Neural progenitor cell (in vitro differentiated cells): ENCODE data around the gene GAGE12E. TPM values are rescaled to one million over a fixed set of nuclear protein-coding genes. Genes with fewer than 3 reads are reported as not detected.
"Not testable (repeated sequence)": the region's sequence is repeated elsewhere in the genome, so short reads cannot be mapped to it uniquely, and the experiment has no call there.

Experiments used
- DNase-seq: peaks from one replicate; pipeline ENCODE4 v3.0.0-alpha.2; 2016; ENCODE audit warnings: low spot score
- H2AFZ ChIP-seq: fragments of 200-600 bp; sonication (generic); replicated peaks from 2 replicates; pipeline ENCODE4 v1.6.1; 2016; ENCODE audit warnings: antibody characterized with exemption
- H3F3A ChIP-seq: fragments of 200-600 bp; sonication (generic); 2 replicates; pipeline ENCODE4 v1.6.1; 2016; ENCODE audit warnings: antibody characterized with exemption, low read depth
- H3K27ac ChIP-seq: fragments of 200-600 bp; sonication (generic); 2 replicates; pipeline ENCODE4 v1.5.1; 2016; ENCODE audit warnings: mild to moderate bottlenecking
- H3K27me3 ChIP-seq: fragments of 200-600 bp; sonication (generic); 2 replicates; pipeline ENCODE4 v1.6.1; 2016; ENCODE audit warnings: mild to moderate bottlenecking, moderate library complexity
- H3K36me3 ChIP-seq: fragments of 200-600 bp; sonication (generic); 2 replicates; pipeline ENCODE4 v1.5.1; 2016
- H3K4me1 ChIP-seq: fragments of 200-600 bp; sonication (generic); 2 replicates; pipeline ENCODE4 v1.6.1; 2016; ENCODE audit warnings: mixed run types
- H3K4me2 ChIP-seq: fragments of 200-600 bp; sonication (generic); 2 replicates; pipeline ENCODE4 v1.6.1; 2016
- H3K4me3 ChIP-seq: fragments of 200-600 bp; sonication (generic); 2 replicates; pipeline ENCODE4 v1.5.1; 2016
- H3K79me2 ChIP-seq: fragments of 200-600 bp; sonication (generic); 2 replicates; pipeline ENCODE4 v1.6.1; 2016; ENCODE audit warnings: low read depth
- H3K9ac ChIP-seq: fragments of 200-600 bp; sonication (generic); 2 replicates; pipeline ENCODE4 v1.6.1; 2016
- H3K9me3 ChIP-seq: fragments of 200-600 bp; sonication (generic); 2 replicates; pipeline ENCODE4 v1.5.1; 2016; ENCODE audit warnings: low read depth
- H4K20me1 ChIP-seq: fragments of 200-600 bp; sonication (generic); 2 replicates; pipeline ENCODE4 v1.6.1; 2016; ENCODE audit warnings: low read depth
- H3K27ac Mint-ChIP-seq: 3 replicates; pipeline ENCODE4 v1.8.0; 2021; ENCODE audit warnings: mixed read lengths
- H3K27me3 Mint-ChIP-seq: 2 replicates; pipeline ENCODE4 v1.8.0; 2022; ENCODE audit warnings: low read depth, mild to moderate bottlenecking, inconsistent platforms, moderate library complexity, mixed read lengths; ENCODE audit not compliant: insufficient read depth
- H3K36me3 Mint-ChIP-seq: 3 replicates; pipeline ENCODE4 v1.8.0; 2021; ENCODE audit warnings: mixed read lengths
- H3K4me1 Mint-ChIP-seq: 3 replicates; pipeline ENCODE4 v1.8.0; 2021; ENCODE audit warnings: mixed read lengths
- H3K4me3 Mint-ChIP-seq: 3 replicates; pipeline ENCODE4 v1.8.0; 2021; ENCODE audit warnings: mild to moderate bottlenecking, moderate library complexity, mixed read lengths
- H3K9me3 Mint-ChIP-seq: 3 replicates; pipeline ENCODE4 v1.8.0; 2020; ENCODE audit warnings: mixed read lengths
- total RNA-seq: library from RNA; depleted of rRNA; stranded (reverse); fragments of >200 nt; gene quantifications from 2 replicates; pipeline ENCODE4 v1.2.3, GENCODE V29; 2015; ENCODE audit warnings: low replicate concordance

The GAGE12E gene, protein sequence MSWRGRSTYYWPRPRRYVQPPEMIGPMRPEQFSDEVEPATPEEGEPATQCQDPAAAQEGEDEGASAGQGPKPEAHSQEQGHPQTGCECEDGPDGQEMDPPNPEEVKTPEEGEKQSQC
- total RNA-seq, result not detected in 2 replicates

DNA sequence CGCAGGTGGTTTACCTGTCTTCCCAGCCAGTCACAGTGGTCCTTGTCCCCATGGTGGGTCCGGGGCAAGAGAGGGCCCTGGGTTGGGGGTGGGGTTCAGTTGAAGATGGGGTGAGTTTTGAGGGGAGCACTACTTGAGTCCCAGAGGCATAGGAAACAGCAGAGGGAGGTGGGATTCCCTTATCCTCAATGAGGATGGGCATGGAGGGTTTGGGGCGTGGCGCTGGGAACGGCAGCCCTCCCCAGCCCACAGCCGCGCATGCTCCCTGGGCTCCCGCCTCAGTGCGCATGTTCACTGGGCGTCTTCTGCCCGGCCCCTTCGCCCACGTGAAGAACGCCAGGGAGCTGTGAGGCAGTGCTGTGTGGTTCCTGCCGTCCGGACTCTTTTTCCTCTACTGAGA is at the start of gene GAGE12E:
Gene GAGE12E (plus strand): TSS at position 301 of the 400 bp plus-strand sequence. CDS start 1,155 bp downstream, outside the sequence.
- H3K4me1 Mint-ChIP-seq, H3K36me3 ChIP-seq, H3F3A ChIP-seq, H3K9me3 ChIP-seq, H3K4me2 ChIP-seq, H3K4me3 ChIP-seq, H3K27me3 ChIP-seq, H3K36me3 Mint-ChIP-seq, H2AFZ ChIP-seq, H4K20me1 ChIP-seq, DNase-seq, H3K9me3 Mint-ChIP-seq, H3K27me3 Mint-ChIP-seq, H3K4me1 ChIP-seq, H3K27ac Mint-ChIP-seq, H3K79me2 ChIP-seq, H3K4me3 Mint-ChIP-seq, H3K27ac ChIP-seq, H3K9ac ChIP-seq: not testable (repeated sequence)

DNA sequence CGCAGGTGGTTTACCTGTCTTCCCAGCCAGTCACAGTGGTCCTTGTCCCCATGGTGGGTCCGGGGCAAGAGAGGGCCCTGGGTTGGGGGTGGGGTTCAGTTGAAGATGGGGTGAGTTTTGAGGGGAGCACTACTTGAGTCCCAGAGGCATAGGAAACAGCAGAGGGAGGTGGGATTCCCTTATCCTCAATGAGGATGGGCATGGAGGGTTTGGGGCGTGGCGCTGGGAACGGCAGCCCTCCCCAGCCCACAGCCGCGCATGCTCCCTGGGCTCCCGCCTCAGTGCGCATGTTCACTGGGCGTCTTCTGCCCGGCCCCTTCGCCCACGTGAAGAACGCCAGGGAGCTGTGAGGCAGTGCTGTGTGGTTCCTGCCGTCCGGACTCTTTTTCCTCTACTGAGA is 19.2 kb upstream of the GAGE12E start, which contains the start of gene GAGE12C:
Gene GAGE12C (plus strand): TSS at position 301 of the 400 bp plus-strand sequence. CDS start 1,155 bp downstream, outside the sequence.
- H3K4me3 Mint-ChIP-seq, H3K4me2 ChIP-seq, H3K4me1 ChIP-seq, H2AFZ ChIP-seq, H3K27me3 Mint-ChIP-seq, H3K27me3 ChIP-seq, H3K9me3 Mint-ChIP-seq, H3K9ac ChIP-seq, H3K79me2 ChIP-seq, H3K4me3 ChIP-seq, H3K36me3 ChIP-seq, DNase-seq, H4K20me1 ChIP-seq, H3F3A ChIP-seq, H3K27ac Mint-ChIP-seq, H3K36me3 Mint-ChIP-seq, H3K27ac ChIP-seq, H3K4me1 Mint-ChIP-seq, H3K9me3 ChIP-seq: not testable (repeated sequence)

DNA sequence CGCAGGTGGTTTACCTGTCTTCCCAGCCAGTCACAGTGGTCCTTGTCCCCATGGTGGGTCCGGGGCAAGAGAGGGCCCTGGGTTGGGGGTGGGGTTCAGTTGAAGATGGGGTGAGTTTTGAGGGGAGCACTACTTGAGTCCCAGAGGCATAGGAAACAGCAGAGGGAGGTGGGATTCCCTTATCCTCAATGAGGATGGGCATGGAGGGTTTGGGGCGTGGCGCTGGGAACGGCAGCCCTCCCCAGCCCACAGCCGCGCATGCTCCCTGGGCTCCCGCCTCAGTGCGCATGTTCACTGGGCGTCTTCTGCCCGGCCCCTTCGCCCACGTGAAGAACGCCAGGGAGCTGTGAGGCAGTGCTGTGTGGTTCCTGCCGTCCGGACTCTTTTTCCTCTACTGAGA is 9.7 kb upstream of the GAGE12E start, which contains the start of gene GAGE12D:
Gene GAGE12D (plus strand): TSS at position 301 of the 400 bp plus-strand sequence. CDS start 1,155 bp downstream, outside the sequence.
- not testable (repeated sequence) for H3K36me3 Mint-ChIP-seq, H3K4me2 ChIP-seq, DNase-seq, H3K4me1 ChIP-seq, H3K27me3 Mint-ChIP-seq, H3K9me3 Mint-ChIP-seq, H3K79me2 ChIP-seq, H3K36me3 ChIP-seq, H3K4me3 Mint-ChIP-seq, H4K20me1 ChIP-seq, H2AFZ ChIP-seq, H3F3A ChIP-seq, H3K27ac Mint-ChIP-seq, H3K9me3 ChIP-seq, H3K4me1 Mint-ChIP-seq, H3K27me3 ChIP-seq, H3K4me3 ChIP-seq, H3K9ac ChIP-seq, H3K27ac ChIP-seq

DNA sequence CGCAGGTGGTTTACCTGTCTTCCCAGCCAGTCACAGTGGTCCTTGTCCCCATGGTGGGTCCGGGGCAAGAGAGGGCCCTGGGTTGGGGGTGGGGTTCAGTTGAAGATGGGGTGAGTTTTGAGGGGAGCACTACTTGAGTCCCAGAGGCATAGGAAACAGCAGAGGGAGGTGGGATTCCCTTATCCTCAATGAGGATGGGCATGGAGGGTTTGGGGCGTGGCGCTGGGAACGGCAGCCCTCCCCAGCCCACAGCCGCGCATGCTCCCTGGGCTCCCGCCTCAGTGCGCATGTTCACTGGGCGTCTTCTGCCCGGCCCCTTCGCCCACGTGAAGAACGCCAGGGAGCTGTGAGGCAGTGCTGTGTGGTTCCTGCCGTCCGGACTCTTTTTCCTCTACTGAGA is 9.5 kb downstream of the GAGE12E start, which contains the start of gene GAGE12F:
Gene GAGE12F (plus strand): TSS at position 301 of the 400 bp plus-strand sequence. CDS start 1,155 bp downstream, outside the sequence.
- H3K4me1 Mint-ChIP-seq, H3K9ac ChIP-seq, H2AFZ ChIP-seq, H3K9me3 Mint-ChIP-seq, H3K79me2 ChIP-seq, H3K27me3 Mint-ChIP-seq, H4K20me1 ChIP-seq, H3K36me3 Mint-ChIP-seq, DNase-seq, H3K27ac Mint-ChIP-seq, H3F3A ChIP-seq, H3K27me3 ChIP-seq, H3K4me3 ChIP-seq, H3K4me2 ChIP-seq, H3K27ac ChIP-seq, H3K9me3 ChIP-seq, H3K36me3 ChIP-seq, H3K4me3 Mint-ChIP-seq, H3K4me1 ChIP-seq: not testable (repeated sequence)

DNA sequence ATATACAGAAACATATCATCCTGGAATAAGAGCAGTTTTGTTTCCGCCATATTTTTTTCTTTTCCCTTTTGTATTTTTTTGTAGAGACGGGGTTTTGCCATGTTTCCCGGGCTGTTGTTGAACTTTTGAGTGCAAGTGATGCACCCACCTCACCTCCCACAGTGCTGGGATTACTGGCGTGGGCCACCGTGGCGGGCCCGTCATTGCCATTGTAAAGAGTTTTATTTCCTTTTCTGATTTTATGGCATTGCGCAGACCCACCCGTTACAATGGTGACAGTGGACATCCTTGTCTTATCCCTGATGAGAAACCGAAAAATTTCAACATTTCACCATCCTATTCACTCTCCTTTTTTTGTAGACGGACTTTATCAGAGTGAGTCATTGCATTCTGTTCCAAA is 17.6 kb downstream of the GAGE12E start:
- H3K9ac ChIP-seq, H2AFZ ChIP-seq, H3K4me1 Mint-ChIP-seq, H3K27ac Mint-ChIP-seq, H3K36me3 ChIP-seq, H3K27me3 ChIP-seq, H3K4me3 Mint-ChIP-seq, H3F3A ChIP-seq, H3K79me2 ChIP-seq, H3K9me3 ChIP-seq, H3K4me1 ChIP-seq, H3K4me2 ChIP-seq, H3K27ac ChIP-seq, H3K4me3 ChIP-seq, H3K27me3 Mint-ChIP-seq, H3K36me3 Mint-ChIP-seq, H3K9me3 Mint-ChIP-seq, DNase-seq, H4K20me1 ChIP-seq: not testable (repeated sequence)

DNA sequence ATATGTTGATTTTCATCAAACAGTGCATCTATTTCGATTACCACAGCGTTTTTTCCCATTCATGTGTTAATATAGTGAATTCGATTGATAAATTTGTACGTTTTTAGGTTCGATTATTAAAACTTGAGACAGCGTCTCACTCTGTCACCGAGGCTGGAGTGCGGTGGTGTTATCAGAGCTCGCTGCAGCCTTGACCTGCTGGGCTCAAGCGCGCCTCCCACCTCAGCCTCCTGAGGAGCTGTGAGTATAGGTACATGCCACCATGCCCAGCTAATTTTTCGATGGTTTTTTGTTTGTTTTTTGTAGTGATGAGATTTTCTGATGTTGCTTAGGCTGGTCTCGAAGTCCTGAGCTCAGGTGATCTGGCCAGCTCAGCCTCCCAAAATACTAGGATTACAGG is 18.1 kb downstream of the GAGE12E start:
- not testable (repeated sequence) for H2AFZ ChIP-seq, H3F3A ChIP-seq, H3K4me3 Mint-ChIP-seq, H3K27me3 Mint-ChIP-seq, H3K36me3 Mint-ChIP-seq, H3K27ac Mint-ChIP-seq, H3K27ac ChIP-seq, H3K9ac ChIP-seq, H3K9me3 ChIP-seq, H3K36me3 ChIP-seq, H3K4me1 ChIP-seq, H4K20me1 ChIP-seq, H3K4me1 Mint-ChIP-seq, H3K27me3 ChIP-seq, H3K4me2 ChIP-seq, H3K9me3 Mint-ChIP-seq, DNase-seq, H3K4me3 ChIP-seq, H3K79me2 ChIP-seq

DNA sequence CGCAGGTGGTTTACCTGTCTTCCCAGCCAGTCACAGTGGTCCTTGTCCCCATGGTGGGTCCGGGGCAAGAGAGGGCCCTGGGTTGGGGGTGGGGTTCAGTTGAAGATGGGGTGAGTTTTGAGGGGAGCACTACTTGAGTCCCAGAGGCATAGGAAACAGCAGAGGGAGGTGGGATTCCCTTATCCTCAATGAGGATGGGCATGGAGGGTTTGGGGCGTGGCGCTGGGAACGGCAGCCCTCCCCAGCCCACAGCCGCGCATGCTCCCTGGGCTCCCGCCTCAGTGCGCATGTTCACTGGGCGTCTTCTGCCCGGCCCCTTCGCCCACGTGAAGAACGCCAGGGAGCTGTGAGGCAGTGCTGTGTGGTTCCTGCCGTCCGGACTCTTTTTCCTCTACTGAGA is 19.0 kb downstream of the GAGE12E start, which contains the start of gene GAGE12G:
Gene GAGE12G (plus strand): TSS at position 301 of the 400 bp plus-strand sequence. CDS start 1,155 bp downstream, outside the sequence.
- not testable (repeated sequence) for H3K9me3 ChIP-seq, H3K4me2 ChIP-seq, H3K4me1 ChIP-seq, H3K27me3 ChIP-seq, H3K4me3 Mint-ChIP-seq, H2AFZ ChIP-seq, H3K36me3 Mint-ChIP-seq, H3K4me1 Mint-ChIP-seq, H3K4me3 ChIP-seq, H3K27ac ChIP-seq, H3K27me3 Mint-ChIP-seq, H3K27ac Mint-ChIP-seq, H3K36me3 ChIP-seq, H3K9me3 Mint-ChIP-seq, H4K20me1 ChIP-seq, H3F3A ChIP-seq, DNase-seq, H3K9ac ChIP-seq, H3K79me2 ChIP-seq

DNA sequence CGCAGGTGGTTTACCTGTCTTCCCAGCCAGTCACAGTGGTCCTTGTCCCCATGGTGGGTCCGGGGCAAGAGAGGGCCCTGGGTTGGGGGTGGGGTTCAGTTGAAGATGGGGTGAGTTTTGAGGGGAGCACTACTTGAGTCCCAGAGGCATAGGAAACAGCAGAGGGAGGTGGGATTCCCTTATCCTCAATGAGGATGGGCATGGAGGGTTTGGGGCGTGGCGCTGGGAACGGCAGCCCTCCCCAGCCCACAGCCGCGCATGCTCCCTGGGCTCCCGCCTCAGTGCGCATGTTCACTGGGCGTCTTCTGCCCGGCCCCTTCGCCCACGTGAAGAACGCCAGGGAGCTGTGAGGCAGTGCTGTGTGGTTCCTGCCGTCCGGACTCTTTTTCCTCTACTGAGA is 28.6 kb downstream of the GAGE12E start, which contains the start of gene GAGE12H:
Gene GAGE12H (plus strand): TSS at position 301 of the 400 bp plus-strand sequence. CDS start 1,155 bp downstream, outside the sequence.
- not testable (repeated sequence) for H3K36me3 ChIP-seq, H3K27ac ChIP-seq, H3K9me3 Mint-ChIP-seq, DNase-seq, H3F3A ChIP-seq, H3K4me1 Mint-ChIP-seq, H3K27me3 ChIP-seq, H3K4me1 ChIP-seq, H3K4me3 ChIP-seq, H3K79me2 ChIP-seq, H2AFZ ChIP-seq, H3K36me3 Mint-ChIP-seq, H3K27ac Mint-ChIP-seq, H3K4me2 ChIP-seq, H3K27me3 Mint-ChIP-seq, H3K4me3 Mint-ChIP-seq, H3K9me3 ChIP-seq, H4K20me1 ChIP-seq, H3K9ac ChIP-seq
